Erythroblast (primary cell): ENCODE results near the gene LMBR1.

Experiments used
- GATA1 ChIP-seq: IDR thresholded peaks from 2 replicates; pipeline ENCODE4 v1.6.1; 2011; ENCODE audit warnings: low read depth, mild to moderate bottlenecking, control low read depth, low read length, moderate library complexity
- POLR2A ChIP-seq: IDR thresholded peaks from 2 replicates; pipeline ENCODE4 v1.6.1; 2011; ENCODE audit warnings: mild to moderate bottlenecking, low read length

GRCh38 chr7:156703773-156704482, 189.1 kb downstream of the LMBR1 start:
- TF ChIP-seq POLR2A, result no peak
- TF ChIP-seq GATA1, result no peak
